ENCODE measurements around the gene ITGBL1.

- TF ChIP-seq CTCF (IDR thresholded peaks at IDR 0.05) = no peak
- no peak for TF ChIP-seq POLR2A (IDR thresholded peaks at IDR 0.05)
These were observed 294.6 kb downstream of the ITGBL1 start for GRCh38 chr13:101747039-101747438.
